GM19397 (cell line): Measurements from ENCODE around the gene C4orf46.

Experiments
- ATAC-seq: cut with Tn5 transposase; IDR thresholded peaks from one replicate; pipeline ENCODE4 v1.9.1; 2021; ENCODE audit warnings: mild to moderate bottlenecking, moderate library complexity; ENCODE audit not compliant: unreplicated experiment

The C4orf46 gene

DNA sequence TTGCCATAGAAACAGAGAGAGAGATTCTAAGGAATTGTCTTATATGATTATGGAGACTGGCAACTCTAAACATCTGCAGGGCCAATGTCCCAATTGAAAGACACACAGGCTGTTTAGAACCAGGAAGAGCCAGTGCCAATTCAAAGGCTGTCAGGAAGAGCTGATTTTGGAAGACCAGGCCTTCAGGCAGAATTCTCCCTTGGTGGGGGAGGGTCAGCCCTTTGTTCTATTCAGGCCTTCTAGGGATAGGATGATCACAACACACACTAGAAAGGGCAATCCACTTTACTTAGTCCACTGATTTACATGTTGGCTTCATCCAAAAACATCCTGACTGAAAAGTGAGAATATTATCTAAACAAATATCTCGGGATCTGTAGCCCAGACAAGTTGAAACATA lies 15.2 kb downstream of the C4orf46 start:
- ATAC-seq = no peak

DNA sequence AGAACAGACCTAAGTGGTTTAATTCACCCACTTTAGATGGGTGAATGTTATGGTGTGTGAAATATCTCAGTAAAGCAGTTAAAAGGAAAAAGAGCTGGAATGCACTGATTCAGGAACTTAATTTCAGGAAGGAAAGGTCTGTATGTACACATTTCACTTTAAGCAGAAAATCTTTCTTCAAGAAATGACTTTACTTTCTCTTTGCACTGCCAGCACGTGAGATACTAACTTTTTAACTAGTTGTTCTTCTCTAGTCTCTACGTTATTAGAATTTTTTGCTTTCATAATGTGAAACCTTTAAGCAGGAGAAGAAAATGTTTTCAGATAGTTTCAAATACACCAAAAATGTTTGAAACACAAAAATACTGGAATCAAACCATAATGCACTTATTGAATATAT lies 18.8 kb downstream of the C4orf46 start:
- ATAC-seq = no peak

DNA sequence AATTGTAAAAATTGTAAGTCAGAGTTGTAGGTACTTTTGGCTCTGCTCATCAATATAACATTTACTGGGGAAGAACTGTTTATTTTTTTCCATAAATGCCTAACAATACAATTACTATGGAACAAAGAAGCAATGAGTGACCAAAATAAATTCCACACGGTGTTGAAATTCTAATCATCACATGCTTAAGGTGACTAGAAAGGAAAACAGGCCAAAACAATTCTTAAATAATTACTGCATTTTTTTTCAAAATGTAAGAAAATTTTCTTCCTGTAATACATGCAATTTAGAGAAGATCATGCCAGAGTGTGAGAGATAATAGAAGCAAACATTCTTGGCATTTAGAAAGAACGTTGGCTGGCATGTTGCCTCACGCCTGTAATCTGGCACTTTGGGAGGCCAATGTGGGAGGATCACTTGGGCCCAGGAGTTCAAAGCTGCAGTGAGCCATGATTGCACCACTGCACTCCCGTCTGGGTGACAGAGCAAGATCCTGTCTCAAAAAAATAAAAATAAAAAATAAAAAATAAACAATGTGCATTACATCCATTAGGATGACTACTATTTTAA lies 22.5 kb downstream of the C4orf46 start:
- no peak for ATAC-seq

DNA sequence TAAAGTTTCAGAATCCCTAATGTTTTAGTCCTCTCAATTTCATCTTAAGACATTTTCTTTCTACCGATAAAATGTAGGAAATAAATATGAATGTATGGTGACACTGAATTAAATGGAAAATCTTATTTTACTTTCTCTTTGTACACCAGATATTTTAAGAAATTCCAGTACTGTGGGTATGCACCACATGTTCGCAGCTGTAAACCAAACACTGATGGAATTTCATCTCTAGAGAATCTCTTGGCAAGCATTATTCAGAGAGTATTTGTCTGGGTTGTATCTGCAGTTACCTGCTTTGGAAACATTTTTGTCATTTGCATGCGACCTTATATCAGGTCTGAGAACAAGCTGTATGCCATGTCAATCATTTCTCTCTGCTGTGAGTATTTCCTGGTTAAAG lies 26.9 kb downstream of the C4orf46 start:
- no peak for ATAC-seq

DNA sequence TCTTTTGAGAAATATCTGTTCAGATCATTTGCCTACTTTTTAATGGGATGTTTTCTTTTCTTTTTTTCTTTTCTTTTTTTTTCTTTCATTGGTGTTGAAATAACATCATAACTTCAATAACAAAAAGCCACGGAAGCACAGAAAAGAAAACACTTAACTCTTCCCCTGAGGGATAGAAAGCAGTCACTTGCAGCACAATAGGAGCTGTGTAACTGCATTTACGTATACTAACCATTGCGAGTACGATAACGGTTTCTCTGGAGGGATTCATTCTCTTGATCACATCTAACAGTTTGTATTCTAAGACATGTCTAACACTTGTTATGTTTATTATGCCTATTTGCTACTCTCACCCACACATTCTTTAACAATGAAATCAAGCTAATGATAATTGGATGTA lies 27.3 kb downstream of the C4orf46 start:
- ATAC-seq = no peak

DNA sequence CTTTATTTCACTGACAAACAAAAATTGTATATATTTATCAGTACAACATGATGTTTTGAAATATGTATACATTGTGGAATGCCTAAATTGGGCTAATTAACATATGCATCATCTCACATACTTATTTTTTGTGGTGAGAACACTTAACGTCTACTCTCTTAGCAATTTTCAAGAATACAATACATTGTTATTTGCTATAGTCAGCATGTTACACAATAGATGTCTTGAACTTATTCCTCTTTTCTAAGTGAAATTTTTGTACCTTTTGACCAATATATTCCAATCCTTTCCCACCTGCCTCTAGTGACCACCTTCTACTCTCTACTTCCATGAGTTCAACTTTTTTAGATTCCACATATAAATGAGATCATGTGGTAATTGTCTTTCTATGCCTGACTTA lies 35.1 kb downstream of the C4orf46 start:
- ATAC-seq = no peak

DNA sequence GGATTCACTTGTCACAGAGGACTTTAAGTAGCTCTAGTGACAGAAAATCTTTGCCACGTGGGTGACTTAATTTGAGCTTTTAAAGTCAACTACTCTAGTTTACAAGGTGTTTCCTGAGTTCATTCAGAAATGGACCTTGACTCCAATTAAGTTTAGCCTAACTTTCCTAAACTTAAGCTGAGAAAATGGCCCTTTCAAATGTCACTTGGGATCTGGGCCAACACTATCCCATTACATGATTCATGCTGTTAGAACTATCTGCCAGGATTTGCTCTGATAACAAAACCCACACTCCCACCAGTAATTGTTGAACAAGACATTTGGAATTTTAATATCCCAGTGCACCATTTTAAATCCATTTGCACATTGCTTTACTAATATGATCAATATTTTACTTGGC lies 40.8 kb downstream of the C4orf46 start:
- ATAC-seq = no peak

DNA sequence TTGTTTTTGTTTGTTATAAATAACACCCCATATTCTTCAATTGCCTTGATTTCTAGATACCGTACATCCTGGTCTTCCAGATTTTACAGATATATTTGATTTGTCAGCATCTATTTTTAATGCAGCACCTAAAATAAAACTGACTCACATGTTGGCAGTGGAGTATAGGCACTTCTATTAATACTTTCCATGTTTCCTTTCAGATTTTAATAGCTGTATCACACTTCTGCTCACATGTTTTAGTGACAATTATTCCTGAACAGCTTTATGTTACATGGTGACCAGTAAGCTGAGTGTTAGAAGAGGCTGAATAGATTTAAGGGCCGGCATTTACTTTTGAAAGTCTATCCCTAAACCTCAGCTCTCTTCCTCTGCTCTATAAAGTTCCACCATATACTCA lies 46.1 kb downstream of the C4orf46 start:
- ATAC-seq = no peak

DNA sequence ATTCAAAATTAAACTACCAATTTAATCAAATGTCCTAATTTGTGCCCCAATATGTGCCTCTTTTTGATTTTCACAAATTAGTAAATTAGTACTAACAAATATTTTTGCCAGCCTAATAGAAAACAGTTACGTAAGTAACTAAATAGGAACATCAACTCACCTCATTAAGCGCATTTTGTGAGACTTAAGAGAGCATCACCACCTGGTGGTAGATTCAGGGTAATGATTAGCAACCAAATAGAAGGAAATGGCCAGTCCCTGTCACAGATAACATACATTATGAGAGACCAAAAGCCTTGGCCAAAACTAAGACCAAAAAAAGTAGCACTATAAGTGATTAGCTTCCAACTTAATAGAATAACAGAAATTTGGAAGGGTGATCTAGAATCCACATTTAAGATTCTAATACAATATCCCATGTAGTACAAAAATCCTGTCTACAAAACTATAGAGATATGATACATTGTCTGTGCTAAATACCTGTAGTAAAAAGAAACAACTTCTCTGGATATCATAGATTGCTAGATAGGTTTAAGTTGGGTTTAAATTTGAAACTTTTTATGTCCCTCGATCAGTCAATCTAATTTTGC lies 46.7 kb downstream of the C4orf46 start:
- peak; percentile 81 for ATAC-seq

DNA sequence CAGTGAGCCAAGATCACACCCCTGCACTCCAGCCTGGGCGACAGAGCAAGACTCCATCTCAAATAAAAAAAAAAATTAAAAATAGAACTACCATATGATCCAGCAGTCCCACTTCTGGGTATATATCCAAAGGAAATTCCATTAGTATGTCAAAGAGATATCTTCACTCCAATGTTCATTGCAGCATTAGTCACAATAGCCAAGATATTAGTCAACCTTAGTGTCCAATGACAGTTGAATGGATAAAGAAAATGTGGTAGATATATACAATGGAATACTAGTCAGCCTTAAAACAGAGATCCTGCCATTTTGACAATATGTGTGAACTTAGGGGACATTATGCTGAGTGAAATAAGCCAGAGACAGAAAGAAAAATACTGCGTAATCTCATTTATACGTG lies 49.4 kb downstream of the C4orf46 start:
- ATAC-seq = no peak

DNA sequence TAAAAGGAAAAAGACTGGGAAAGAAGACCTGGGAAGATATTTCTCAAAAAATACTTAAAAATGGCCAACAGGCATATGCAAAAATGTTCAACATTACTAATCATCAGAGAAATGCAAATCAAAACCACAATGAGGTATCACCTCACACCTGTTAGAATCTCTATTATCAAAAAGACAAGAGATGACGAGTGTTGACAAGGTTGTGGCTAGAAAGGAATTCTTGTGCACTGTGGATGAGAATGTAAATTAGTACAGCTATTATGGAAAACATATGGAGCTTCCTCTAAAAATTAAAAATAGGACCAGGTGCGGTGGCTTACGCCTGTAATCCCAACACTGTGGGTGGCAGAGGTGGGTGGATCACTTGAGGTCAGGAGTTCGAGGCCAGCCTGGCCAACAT lies 50.0 kb downstream of the C4orf46 start:
- no peak for ATAC-seq

DNA sequence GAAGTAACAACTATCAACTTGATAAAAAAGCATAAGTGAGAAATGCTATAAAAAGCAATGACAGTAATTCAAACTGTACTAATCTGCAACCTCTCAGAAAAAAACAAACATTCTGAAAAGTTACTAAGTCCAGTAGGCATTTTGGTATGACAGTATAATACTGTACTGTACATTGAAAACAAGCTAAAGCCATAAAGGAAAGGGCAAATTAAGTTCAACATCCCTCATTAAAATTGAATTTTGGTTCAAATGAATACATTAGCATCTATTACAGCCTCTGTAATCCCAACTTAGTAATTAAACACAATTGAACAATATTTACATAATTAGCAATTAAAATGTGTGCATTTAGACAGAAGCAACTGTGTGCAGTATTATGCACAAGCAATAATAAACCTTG lies 53.7 kb downstream of the C4orf46 start:
- ATAC-seq = no peak
